Inferior parietal cortex (tissue), 1 donor: ENCODE measurements around the gene C5orf47.
"Not testable (repeated sequence)": the region's sequence is repeated elsewhere in the genome, so short reads cannot be mapped to it uniquely, and the experiment has no call there.

Experiments
- DNase-seq: peaks from one replicate; pipeline ENCODE4 v3.0.0-alpha.2; 2016; ENCODE audit errors: extremely low spot score

The C5orf47 gene

GRCh38 chr5:173970878-173971650, 17.9 kb upstream of the C5orf47 start:
- peak; percentile 6 for DNase-seq

DNA sequence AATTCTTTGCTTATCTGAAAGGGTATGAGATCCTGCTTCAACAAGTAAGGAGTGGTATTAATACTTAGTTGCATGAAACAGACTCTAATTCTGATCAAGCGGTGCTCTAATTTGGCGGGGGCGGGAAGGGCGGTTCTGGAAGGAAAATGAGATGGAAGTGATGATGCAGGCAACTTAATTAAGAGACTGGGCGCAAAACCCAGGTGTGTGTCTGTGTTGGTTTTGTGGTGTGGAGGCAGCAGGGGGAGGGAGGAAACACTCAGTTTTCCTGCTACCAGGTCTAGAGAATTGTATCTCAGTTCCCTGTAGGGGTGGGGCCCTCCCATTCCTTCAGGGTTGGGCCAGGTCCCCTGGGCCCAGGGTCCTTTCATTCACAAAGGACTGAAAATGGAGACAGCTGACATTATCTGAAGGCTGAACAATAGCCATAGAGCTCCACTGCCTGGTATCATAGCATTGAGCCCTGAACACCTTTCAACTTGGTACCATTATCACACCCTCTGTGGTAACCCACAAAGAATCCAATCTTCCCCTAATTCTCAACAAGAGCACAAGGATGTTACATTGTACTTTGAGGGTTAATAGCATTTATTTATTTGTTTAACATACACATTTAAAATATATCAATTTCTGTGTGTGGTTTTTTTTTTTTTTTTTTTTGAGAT, 17.2 kb upstream of the C5orf47 start:
- DNase-seq = no peak

DNA sequence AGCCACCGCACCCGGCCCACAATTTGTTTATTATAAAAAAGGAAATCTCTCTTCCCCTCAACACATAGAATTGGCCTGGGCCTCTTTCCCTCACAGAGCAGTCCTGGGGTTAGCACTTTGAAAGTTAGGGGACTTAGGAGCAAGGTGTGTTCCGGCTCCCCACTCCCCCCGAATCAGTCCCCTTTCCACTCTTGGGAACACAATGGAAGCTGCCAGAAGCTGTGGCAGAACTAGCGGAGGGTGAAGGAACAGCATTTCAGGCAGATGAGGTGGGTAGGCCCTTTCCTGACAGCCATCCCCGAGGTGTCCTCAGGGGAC, 16.4 kb upstream of the C5orf47 start:
- DNase-seq = peak; percentile 4

DNA sequence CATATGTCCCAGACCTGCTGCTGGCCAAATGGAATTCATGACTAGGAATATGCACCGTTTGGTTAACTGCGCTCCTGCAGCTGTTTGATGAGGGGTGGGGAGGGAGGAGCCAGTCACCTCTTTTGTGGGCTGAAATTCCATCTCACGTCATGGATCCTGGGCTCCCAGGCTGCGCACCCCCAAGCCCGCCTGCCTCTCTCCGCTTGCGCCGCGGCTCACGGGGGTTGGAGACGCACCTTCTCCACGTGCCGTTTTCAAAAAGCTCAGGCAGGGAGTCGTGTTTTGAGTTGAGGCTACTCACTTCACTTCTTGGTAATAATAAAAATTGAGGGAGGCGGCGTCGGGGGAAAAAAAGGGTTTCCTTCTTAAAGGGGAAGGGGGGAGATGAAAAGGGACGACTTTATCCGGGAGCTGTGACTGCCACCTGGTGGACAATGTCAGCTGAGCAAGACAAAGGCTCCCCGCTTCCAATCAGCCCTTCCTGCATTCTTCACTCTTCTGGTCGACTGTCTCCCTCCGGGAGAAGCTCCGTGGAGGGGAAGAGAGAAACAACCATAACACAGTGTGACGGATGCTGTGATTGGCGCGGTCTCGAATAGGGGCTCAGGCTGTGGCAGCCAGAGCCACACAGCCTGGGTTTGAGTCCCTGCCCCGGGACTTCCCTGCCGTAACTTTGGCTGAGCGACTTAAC, 15.9 kb upstream of the C5orf47 start:
- DNase-seq = peak; percentile 90

GRCh38 chr5:173973616-173973969, 15.4 kb upstream of the C5orf47 start:
- peak; percentile 33 for DNase-seq

DNA sequence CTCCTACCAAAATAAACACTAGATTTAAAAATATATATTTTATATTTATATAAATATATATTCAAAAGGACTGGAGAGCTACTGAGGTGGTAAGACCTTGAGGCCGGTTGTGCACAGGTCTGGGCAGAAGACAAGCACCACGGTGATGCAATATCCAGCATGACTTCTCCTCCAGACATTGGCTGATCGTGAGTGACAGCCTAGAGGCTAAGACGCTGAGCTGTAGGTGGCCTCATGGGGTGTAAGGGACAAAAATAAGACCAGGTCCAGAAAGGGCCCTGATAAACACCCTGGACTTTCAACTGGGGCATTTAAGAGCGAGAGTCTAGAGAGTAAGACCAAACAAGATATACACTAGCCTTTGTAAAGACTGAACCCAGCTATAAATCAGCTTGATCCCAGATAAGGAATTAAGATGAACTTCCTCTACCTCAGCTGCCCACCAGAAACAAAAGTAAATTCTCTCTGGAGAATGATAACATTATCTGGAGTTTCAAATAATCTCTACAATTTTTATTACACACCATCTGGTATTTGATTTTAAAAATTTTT, 14.2 kb upstream of the C5orf47 start:
- no peak for DNase-seq

DNA sequence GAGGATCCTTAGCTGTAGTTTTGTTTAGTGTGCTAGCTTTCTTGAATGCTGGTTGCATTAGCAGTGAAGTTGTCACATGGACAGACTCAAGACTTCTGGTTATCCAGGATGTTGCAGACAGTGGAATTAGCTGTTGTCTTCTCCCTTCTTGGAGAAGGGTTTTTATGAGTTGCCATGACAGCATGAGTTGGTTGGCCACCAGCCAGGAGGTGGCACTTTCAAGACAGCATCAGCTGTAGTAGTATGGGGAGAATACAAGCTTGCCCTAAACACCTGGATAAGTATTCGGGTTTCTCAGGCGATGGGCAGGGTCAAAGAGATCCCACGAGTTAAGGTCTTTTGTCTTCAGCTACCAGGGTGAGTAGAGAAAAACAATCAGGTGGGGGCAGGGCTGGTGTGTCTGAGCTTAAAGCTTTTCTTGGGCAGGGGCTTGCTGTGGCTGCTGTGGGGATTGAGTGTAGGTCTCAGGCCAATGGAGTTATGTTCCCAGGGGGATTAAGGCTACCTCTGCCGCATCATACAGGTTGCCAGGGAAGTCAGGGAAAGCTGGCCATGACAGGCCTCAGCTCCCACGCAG, 7.7 kb upstream of the C5orf47 start:
- no peak for DNase-seq

DNA sequence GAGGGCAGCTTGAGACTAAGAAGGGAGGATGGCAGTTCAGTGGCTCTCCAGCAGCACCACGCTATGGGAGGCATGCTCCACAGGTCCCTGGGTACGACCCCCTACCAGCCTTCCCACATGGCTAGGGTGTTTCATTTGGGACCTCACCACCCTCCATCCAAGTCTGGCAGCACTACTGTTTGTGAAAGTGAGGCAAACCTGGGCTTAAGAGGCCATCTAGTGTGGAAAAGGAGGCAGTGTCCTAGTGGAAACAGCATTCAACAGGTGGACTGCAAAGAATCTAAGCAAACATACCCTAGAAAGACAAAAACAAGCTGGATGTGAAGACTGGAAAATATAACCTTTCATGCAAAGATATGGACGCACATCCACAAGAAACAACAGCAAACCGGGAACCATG, 4.8 kb upstream of the C5orf47 start:
- DNase-seq = no peak

DNA sequence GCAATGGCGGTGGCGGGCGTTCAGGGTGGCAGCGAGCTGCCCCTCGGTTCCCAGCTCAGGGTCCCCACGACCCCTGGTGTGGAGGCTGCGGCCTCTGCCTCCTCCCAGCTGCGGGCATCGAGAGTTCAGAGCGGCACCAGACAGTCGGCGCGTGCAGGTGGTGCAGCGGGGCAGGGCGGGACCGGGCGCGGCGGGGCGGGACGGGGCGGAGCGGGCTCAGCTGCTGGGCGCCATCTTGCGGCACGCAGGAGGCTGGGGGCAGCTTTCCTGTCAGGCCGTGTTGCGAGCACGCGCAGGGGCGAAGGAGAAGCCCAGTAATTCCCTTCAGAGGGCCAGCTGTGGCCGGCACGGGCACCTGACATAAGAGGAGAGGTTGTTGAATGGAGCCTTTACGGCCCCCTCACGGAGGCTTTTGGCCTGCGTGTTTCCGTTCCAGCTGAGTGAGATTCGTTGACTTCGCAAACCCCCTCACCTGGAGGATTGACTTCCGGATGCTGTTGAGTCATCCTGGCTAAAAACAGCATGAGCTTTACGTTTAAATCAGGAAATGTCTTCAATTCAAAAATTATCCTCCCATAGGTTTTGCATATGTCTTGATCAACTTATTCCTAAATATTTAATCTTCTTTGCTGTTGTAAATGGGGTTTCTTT, 587 bp downstream of the C5orf47 start:
- no peak for DNase-seq

- DNase-seq = no peak
Measured at GRCh38 chr5:173997331-173997730, 8.4 kb downstream of the C5orf47 start.

GRCh38 chr5:173998531-173998930, 9.6 kb downstream of the C5orf47 start:
- DNase-seq = no peak

- DNase-seq = no peak
Measured at GRCh38 chr5:174000076-174000475, 11.1 kb downstream of the C5orf47 start.

- DNase-seq = no peak
Measured at GRCh38 chr5:174003795-174004194, 14.8 kb downstream of the C5orf47 start.

GRCh38 chr5:174008922-174009321, 20.0 kb downstream of the C5orf47 start:
- DNase-seq = no peak

DNA sequence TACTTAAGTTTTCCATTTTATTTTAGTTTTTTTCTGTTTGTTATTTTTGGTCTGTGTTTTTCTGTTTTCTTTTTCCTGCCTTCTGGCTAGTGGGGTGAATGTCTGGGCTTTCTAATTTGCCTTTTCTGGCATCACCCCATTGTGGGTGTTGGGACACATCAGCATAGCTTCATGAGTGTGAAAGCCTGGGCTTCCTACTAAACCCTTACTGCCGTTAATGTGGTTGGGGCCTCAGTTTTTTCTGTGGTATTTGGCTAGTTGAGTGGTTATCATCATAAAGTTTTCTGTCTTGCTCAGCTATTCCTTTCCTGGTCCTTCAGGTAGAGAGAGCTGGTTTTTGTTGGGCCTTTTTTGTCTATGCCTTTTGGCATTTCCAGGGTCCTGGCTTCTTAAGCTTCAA, 21.4 kb downstream of the C5orf47 start:
- no peak for DNase-seq

- DNase-seq = no peak
Measured at GRCh38 chr5:174011441-174011840, 22.5 kb downstream of the C5orf47 start.

DNA sequence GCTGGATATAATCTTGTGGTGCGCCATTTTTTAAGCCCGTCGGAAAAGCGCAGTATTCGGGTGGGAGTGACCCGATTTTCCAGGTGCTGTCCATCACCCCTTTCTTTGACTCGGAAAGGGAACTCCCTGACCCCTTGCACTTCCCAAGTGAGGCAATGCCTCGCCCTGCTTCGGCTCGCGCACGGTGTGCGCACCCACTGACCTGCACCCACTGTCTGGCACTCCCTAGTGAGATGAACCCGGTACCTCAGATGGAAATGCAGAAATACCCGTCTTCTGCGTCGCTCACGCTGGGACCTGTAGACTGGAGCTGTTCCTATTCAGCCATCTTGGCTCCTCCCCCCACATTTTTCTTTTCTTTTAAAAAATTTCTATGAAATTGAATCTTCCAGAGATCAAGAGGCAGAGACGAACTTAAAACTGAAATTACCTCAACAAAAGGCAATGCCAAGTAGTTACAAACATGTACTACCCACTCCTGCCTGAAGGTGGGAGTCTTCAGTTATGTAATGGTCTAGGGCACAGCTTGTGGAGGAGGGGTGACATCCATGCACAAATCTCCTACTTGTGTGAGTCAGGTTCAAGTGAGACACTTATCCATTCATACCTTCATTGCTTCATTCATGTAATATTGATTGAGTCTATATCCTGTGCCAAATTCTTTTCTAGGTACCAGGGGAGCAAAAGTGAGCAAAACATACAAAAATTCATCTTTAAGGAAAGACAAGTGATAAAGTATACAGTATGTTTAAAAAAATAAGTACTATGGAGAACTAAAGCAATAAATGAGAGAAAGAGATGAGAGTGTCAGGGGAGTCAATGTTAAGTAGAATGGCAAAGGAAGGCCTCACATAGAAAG, 31.3 kb downstream of the C5orf47 start:
- DNase-seq = not testable (repeated sequence)

GRCh38 chr5:174020928-174021304, 31.9 kb downstream of the C5orf47 start:
- DNase-seq = no peak

- DNase-seq = no peak
Measured at GRCh38 chr5:174022384-174023095, 33.6 kb downstream of the C5orf47 start.

GRCh38 chr5:174030286-174030685, 41.3 kb downstream of the C5orf47 start:
- DNase-seq = no peak
